ENCODE data around the gene TERC. TPM values are rescaled to one million over a fixed set of nuclear protein-coding genes. Genes with fewer than 3 reads are reported as not detected.

The TERC gene
- total RNA-seq, 1 donor from 2014 or later, result 2.9 TPM

DNA sequence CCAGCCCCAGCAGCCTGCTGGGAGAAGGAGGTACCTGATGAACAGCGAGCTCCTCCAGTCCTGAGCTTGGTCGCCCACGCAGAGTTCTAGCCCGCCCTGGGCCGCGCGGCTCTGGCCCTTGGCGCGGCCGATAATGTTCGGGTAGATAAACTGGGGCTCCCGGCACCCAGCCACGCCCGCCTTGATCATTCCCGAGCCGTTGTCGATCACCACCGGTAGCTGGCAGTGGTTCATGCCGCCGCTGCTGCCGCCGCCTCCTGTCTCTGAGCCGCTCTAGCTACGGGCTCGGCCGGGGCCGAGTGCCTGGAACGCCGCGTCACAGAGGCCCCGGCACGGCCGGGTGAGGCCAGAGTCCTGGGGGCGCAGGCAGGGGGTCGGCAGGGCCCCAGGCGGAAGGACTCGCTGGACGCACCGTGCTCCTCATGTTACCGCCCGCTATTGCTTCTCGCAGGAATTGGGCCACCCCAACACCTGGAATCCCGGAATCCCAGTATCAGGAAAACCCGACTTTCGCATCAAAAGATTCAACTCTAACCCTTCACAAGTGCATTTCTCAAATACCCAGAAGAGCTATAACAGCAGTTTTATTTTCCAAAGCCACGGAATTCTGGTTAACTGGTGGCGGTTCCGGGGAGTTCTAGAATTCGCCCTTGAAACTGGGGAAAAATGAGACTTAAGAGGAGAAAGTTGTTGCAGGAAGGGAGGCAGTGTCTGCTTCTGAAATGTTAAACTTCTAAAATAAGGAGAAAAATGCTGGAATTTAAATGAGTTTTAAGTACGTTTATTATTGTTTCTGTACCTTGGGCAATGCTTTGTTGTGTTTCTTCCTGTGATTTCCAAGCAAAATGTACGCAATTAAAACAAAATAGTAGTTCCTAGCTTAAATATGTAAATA lies 4.7 kb upstream of the TERC start, which contains the start of gene ACTRT3:
ACTRT3 (minus strand) TSS at position 275 of the 895 bp plus-strand sequence; CDS start at position 234, 41 bp downstream.
- peaks cover 8% of the 10 kb centered on the region for H3K4me1 ChIP-seq
- peak within 1 kb of the TSS; percentile 86 for H3K27ac ChIP-seq
- peaks cover 4% of the 10 kb centered on the region for H3K36me3 ChIP-seq
- no peaks in the 10 kb centered on the region for H3K9me3 ChIP-seq
- intact Hi-C loops (cut with DNase I), result no loop called here
- ATAC-seq (peak; percentile 14 to 20), DNase-seq (peak; percentile 83)
- no peaks in the 10 kb centered on the region for H3K27me3 ChIP-seq (ENCODE audit: low read depth)
- peak within 1 kb of the TSS; percentile 66 for H3K4me3 ChIP-seq
- TF ChIP-seq, protein P1, sequence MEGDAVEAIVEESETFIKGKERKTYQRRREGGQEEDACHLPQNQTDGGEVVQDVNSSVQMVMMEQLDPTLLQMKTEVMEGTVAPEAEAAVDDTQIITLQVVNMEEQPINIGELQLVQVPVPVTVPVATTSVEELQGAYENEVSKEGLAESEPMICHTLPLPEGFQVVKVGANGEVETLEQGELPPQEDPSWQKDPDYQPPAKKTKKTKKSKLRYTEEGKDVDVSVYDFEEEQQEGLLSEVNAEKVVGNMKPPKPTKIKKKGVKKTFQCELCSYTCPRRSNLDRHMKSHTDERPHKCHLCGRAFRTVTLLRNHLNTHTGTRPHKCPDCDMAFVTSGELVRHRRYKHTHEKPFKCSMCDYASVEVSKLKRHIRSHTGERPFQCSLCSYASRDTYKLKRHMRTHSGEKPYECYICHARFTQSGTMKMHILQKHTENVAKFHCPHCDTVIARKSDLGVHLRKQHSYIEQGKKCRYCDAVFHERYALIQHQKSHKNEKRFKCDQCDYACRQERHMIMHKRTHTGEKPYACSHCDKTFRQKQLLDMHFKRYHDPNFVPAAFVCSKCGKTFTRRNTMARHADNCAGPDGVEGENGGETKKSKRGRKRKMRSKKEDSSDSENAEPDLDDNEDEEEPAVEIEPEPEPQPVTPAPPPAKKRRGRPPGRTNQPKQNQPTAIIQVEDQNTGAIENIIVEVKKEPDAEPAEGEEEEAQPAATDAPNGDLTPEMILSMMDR (IDR thresholded peaks at IDR 0.05), result no peak

- peak; percentile 78 to 80 for ATAC-seq
- Histone ChIP-seq H3K27ac (peak overlapping the region; percentile 99), H3K4me3 (peak overlapping the region; percentile 87), H3K9me3 (no peaks in the 10 kb centered on the region), H3K27me3 (ENCODE audit: low read depth) (no peaks in the 10 kb centered on the region), H3K4me1 (no peaks in the 10 kb centered on the region), H3K36me3 (no peaks in the 10 kb centered on the region)
- TF ChIP-seq, protein P1 (IDR thresholded peaks at IDR 0.05), result no peak
- intact Hi-C loops (cut with DNase I), result no loop called here
- peak; percentile 78 for DNase-seq
Measured at GRCh38 chr3:169764312-169764881, 463 bp downstream of the TERC start.

DNA sequence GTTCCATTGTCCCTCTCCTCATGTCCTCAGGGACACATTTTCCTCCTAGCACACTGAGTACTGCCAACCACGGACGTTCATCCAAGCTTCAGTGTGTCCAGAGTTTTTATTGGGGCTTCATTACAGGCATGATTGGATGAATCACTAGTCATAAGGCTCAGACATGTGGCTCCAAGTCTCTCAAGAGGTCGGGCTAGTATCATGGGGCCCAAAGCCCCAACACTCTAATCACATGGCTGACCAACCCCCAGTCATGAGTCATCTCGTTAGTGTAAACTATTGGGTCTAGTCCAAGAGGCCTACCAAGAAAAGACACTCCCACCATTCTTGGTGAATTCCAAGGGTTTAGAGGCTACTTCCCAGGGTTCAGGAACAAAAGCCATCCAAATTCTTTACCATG lies 4.4 kb downstream of the TERC start:
- Histone ChIP-seq H3K9me3 (no peaks in the 10 kb centered on the region), H3K4me1 (no peaks in the 10 kb centered on the region), H3K4me3 (no peak overlapping the region), H3K27me3 (ENCODE audit: low read depth) (no peaks in the 10 kb centered on the region), H3K36me3 (no peaks in the 10 kb centered on the region), H3K27ac (no peak overlapping the region)
- intact Hi-C loops (cut with DNase I), result no loop called here
- no peak for DNase-seq
- TF ChIP-seq, protein P1 (IDR thresholded peaks at IDR 0.05), result no peak
- no peak for ATAC-seq

DNA sequence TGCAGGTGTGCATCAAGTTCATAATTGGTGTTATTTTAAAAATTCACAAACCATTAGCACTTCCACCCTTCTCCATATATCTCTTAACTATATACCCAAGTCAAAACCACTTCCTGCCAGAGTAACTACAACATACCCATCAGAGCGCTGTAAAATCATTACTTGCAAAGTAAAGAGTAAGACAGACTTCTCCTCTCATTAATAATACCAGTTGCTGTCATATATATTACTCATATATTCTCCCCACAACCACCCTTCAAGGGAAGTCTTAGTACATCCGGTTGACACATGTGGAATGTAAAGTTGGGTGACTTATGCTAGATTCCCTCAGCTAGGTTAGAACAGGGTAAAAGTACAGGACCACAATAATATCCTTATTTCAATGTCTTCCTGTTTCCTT lies 5.6 kb downstream of the TERC start:
- Histone ChIP-seq H3K27ac (no peak overlapping the region), H3K27me3 (ENCODE audit: low read depth) (no peaks in the 10 kb centered on the region), H3K9me3 (no peaks in the 10 kb centered on the region), H3K4me3 (no peak overlapping the region), H3K36me3 (no peaks in the 10 kb centered on the region), H3K4me1 (no peaks in the 10 kb centered on the region)
- DNase-seq (no peak), ATAC-seq (no peak)
- TF ChIP-seq, protein P1 (IDR thresholded peaks at IDR 0.05), result no peak
- intact Hi-C loops (cut with DNase I), result no loop called here

- no peak for ATAC-seq
- intact Hi-C loops (cut with DNase I), result no loop called here
Measured at GRCh38 chr3:169758359-169758994, 6.4 kb downstream of the TERC start.

More at GRCh38 chr3:169758359-169758994, 6.4 kb downstream of the TERC start:
- Histone ChIP-seq H3K27ac (no peak overlapping the region), H3K36me3 (no peaks in the 10 kb centered on the region), H3K9me3 (no peaks in the 10 kb centered on the region), H3K4me3 (no peak overlapping the region), H3K4me1 (no peaks in the 10 kb centered on the region), H3K27me3 (ENCODE audit: low read depth) (no peaks in the 10 kb centered on the region)
- TF ChIP-seq, protein P1 (IDR thresholded peaks at IDR 0.05), result no peak
- no peak for DNase-seq
